B cell (primary cell): ENCODE measurements around the gene SGTA. TPM values are rescaled to one million over a fixed set of nuclear protein-coding genes. Genes with fewer than 3 reads are reported as not detected.

Source experiments
- ATAC-seq: fragments of 200-7000 bp; cut with Tn5 transposase; one replicate; pipeline ENCODE4 v1.10.0; 2021; ENCODE audit warnings: low read depth, mild to moderate bottlenecking, moderate number of reproducible peaks, moderate library complexity
- CTCF ChIA-PET: fragments of 350-600 bp; sonication (Branson Sonifier 250); formaldehyde crosslinking; loops from one replicate; lab custom pipeline; 2021; ENCODE audit warnings: antibody characterized with exemption, inconsistent platforms; lab: Charles Lee
- POLR2A ChIA-PET: fragments of 350-600 bp; sonication (Branson Sonifier 250); formaldehyde crosslinking; loops from one replicate; lab custom pipeline; 2021; ENCODE audit warnings: antibody characterized with exemption; lab: Charles Lee
- DNase-seq: peaks from one replicate; pipeline ENCODE4 v3.0.0; 2013
- H2AFZ ChIP-seq: 2 replicates; pipeline ENCODE4 v1.6.1; 2012; ENCODE audit warnings: mild to moderate bottlenecking, low read depth, low read length; ENCODE audit not compliant: insufficient read depth, poor library complexity, severe bottlenecking
- H3K27ac ChIP-seq, 2 donors: 1 replicate in 1 of 2; 2 replicates in 1 of 2; pipeline ENCODE4 v1.5.1; 2012 to 2013; ENCODE audit warnings: low read length in 2 of 2, mild to moderate bottlenecking in 2 of 2, moderate library complexity in 1 of 2
- H3K27me3 ChIP-seq, 4 experiments: fragments of 200-600 bp in 1 of 4; sonication (generic) in 1 of 4; replicated peaks in 1 of 4; 1 replicate in 2 of 4; 2 replicates in 2 of 4; pipeline versions ENCODE4 v1.6.1 to v1.7.0; 2013 to 2016; ENCODE audit warnings: low read length in 3 of 4, mild to moderate bottlenecking in 2 of 4, mixed read lengths in 1 of 4, moderate library complexity in 1 of 4; ENCODE audit not compliant: insufficient read depth in 4 of 4, control insufficient read depth in 3 of 4; ENCODE audit errors: control extremely low read depth in 1 of 4
- H3K36me3 ChIP-seq, 2 experiments: replicated peaks in 1 of 2; 1 replicate in 1 of 2; 2 replicates in 1 of 2; pipeline versions ENCODE4 v1.6.1 to v1.7.1; 2013; ENCODE audit warnings: low read length in 1 of 2; ENCODE audit not compliant: insufficient read depth in 2 of 2, control insufficient read depth in 1 of 2; ENCODE audit errors: control extremely low read depth in 1 of 2, extremely low read depth in 1 of 2
- H3K4me1 ChIP-seq, 2 donors: fragments of 200-600 bp in 1 of 2; sonication (generic) in 1 of 2; 1 replicate in 1 of 2; 2 replicates in 1 of 2; pipeline versions ENCODE4 v1.5.1 to v1.6.1; 2013 to 2017; ENCODE audit warnings: low read length in 2 of 2; ENCODE audit not compliant: control insufficient read depth in 2 of 2, insufficient read depth in 2 of 2
- H3K4me2 ChIP-seq: replicated peaks from 2 replicates; pipeline ENCODE3; 2012; ENCODE audit warnings: mild to moderate bottlenecking, low read depth, low read length; ENCODE audit not compliant: poor library complexity, severe bottlenecking
- H3K4me3 ChIP-seq, 5 experiments: fragments of 200-600 bp in 1 of 5; sonication (generic) in 1 of 5; 1 replicate in 3 of 5; 2 replicates in 2 of 5; pipeline versions ENCODE4 v1.5.1 to v1.7.0; 2011 to 2016; ENCODE audit warnings: low read length in 4 of 5, mild to moderate bottlenecking in 4 of 5, low read depth in 2 of 5, control low read depth in 1 of 5, moderate library complexity in 1 of 5; ENCODE audit not compliant: insufficient read depth in 1 of 5; ENCODE audit errors: control extremely low read depth in 1 of 5, extremely low read depth in 1 of 5
- H3K79me2 ChIP-seq: fragments of 200-600 bp; sonication (generic); one replicate; pipeline ENCODE4 v1.6.0; 2016; ENCODE audit warnings: low read length; ENCODE audit not compliant: control insufficient read depth, insufficient read depth
- H3K9ac ChIP-seq: fragments of 200-600 bp; sonication (generic); 2 replicates; pipeline ENCODE4 v1.6.1; 2017; ENCODE audit warnings: mild to moderate bottlenecking, low read length, moderate library complexity
- H3K9me3 ChIP-seq, 3 donors: one replicate each; pipeline versions ENCODE4 v1.6.1 to v1.7.1; 2013; ENCODE audit warnings: low read length in 2 of 3; ENCODE audit not compliant: control insufficient read depth in 2 of 3, insufficient read depth in 1 of 3; ENCODE audit errors: control extremely low read depth in 1 of 3
- H4K20me1 ChIP-seq: 2 replicates; pipeline ENCODE4 v1.6.0; 2012; ENCODE audit warnings: mild to moderate bottlenecking, low read length; ENCODE audit not compliant: insufficient read depth, control insufficient read depth, poor library complexity, severe bottlenecking
- H3K27ac Mint-ChIP-seq: one replicate; pipeline ENCODE4 v1.8.0; 2021; ENCODE audit warnings: mixed read lengths
- H3K27me3 Mint-ChIP-seq: one replicate; pipeline ENCODE4 v1.8.0; 2021; ENCODE audit warnings: mixed read lengths
- H3K4me1 Mint-ChIP-seq: one replicate; pipeline ENCODE4 v1.8.0; 2021; ENCODE audit warnings: mixed read lengths
- H3K4me3 Mint-ChIP-seq: one replicate; pipeline ENCODE4 v1.8.0; 2021; ENCODE audit warnings: mixed read lengths
- H3K9me3 Mint-ChIP-seq: one replicate; pipeline ENCODE4 v1.8.0; 2022; ENCODE audit warnings: mixed read lengths; ENCODE audit not compliant: insufficient read depth
- EZH2 ChIP-seq: IDR thresholded peaks from 2 replicates; pipeline ENCODE4 v1.6.1; 2012; ENCODE audit warnings: borderline replicate concordance, low read depth, mild to moderate bottlenecking, moderate library complexity, low read length; ENCODE audit not compliant: insufficient read depth, poor library complexity, severe bottlenecking
- WGBS: methylation state at CpG from one replicate; pipeline ENCODE4 v1.1.5; 2013; ENCODE audit warnings: missing lambda C conversion rate; ENCODE audit not compliant: insufficient coverage; 5-methylcytosine and 5-hydroxymethylcytosine counted together
- intact Hi-C: fragments of 100-400 bp; cut with micrococcal nuclease; formaldehyde crosslinking; loops from one replicate; pipeline ENCODE4 v1.10.0; 2022
- polyA plus RNA-seq: library from polyadenylated mRNA; depleted of rRNA; stranded (reverse); fragments of >200 nt; gene quantifications from 2 replicates; pipeline ENCODE4 v1.2.3, GENCODE V29; 2012
- total RNA-seq, 2 donors: library from RNA; stranded (reverse); fragments of 120-200 nt in 1 of 2; gene quantifications; 1 replicate in 1 of 2; 2 replicates in 1 of 2; pipeline versions ENCODE4 v1.2.3 to v1.2.4, GENCODE V29; 2013 to 2022
- TF ChIP-seq, protein P1 (sequence below): fragments of 200-600 bp; IDR thresholded peaks from one replicate; pipeline ENCODE4 v1.8.0; 2022; ENCODE audit warnings: antibody characterized with exemption, mild to moderate bottlenecking

SGTA gene
- total and polyA plus RNA-seq, 2 donors (not counting 1 experiment from before 2014, with no cell fraction given), result 36.6 to 42.0 TPM

GRCh38 chr19:2729943-2730818 is 52.9 kb downstream of the SGTA start:
- no peak overlapping the region for H3K4me2 ChIP-seq
- peaks cover 0 to 6% (median 0%) of the 10 kb centered on the region in 3 donors for H3K9me3 ChIP-seq
- H3K9me3 Mint-ChIP-seq, result no peaks in the 10 kb centered on the region
- WGBS, result 96% methylated on average over 26 of the region's 26 CpGs
- TF ChIP-seq, protein P1, sequence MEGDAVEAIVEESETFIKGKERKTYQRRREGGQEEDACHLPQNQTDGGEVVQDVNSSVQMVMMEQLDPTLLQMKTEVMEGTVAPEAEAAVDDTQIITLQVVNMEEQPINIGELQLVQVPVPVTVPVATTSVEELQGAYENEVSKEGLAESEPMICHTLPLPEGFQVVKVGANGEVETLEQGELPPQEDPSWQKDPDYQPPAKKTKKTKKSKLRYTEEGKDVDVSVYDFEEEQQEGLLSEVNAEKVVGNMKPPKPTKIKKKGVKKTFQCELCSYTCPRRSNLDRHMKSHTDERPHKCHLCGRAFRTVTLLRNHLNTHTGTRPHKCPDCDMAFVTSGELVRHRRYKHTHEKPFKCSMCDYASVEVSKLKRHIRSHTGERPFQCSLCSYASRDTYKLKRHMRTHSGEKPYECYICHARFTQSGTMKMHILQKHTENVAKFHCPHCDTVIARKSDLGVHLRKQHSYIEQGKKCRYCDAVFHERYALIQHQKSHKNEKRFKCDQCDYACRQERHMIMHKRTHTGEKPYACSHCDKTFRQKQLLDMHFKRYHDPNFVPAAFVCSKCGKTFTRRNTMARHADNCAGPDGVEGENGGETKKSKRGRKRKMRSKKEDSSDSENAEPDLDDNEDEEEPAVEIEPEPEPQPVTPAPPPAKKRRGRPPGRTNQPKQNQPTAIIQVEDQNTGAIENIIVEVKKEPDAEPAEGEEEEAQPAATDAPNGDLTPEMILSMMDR, result no peak
- TF ChIP-seq EZH2, result no peak
- no peak overlapping the region for H3K27ac Mint-ChIP-seq
- H3K27me3 Mint-ChIP-seq, result no peaks in the 10 kb centered on the region
- H3K27ac ChIP-seq, result no peak overlapping the region
- H3K27me3 ChIP-seq, result no peaks in the 10 kb centered on the region
- peaks cover 16% of the 10 kb centered on the region for H3K79me2 ChIP-seq
- peaks cover 14 to 21% of the 10 kb centered on the region in 2 donors for H3K4me1 ChIP-seq
- ATAC-seq (no peak), DNase-seq (peak; percentile 6)
- no peak overlapping the region for H3K4me3 ChIP-seq
- POLR2A ChIA-PET, result interaction anchor here (0.5 kb wide), 1 partner anchor 32 kb away, joined by 3 read pairs; no protein-coding TSS in a partner anchor
- CTCF ChIA-PET, result interaction anchor here (1.0 to 1.3 kb wide), 2 partner anchors 19 to 82 kb away, joined by 4 to 5 read pairs; no protein-coding TSS in a partner anchor
- H4K20me1 ChIP-seq, result peaks cover 7% of the 10 kb centered on the region
- H2AFZ ChIP-seq, result no peak overlapping the region
- H3K36me3 ChIP-seq, result peaks cover 0 to 15% of the 10 kb centered on the region in 2 experiments
- intact Hi-C loops, result no loop called here
- no peak overlapping the region for H3K9ac ChIP-seq
- H3K4me1 Mint-ChIP-seq, result peaks cover 30% of the 10 kb centered on the region
- no peak overlapping the region for H3K4me3 Mint-ChIP-seq
